GM12878 (cell line): ENCODE results near the gene PTGDR2. TPM values are rescaled to one million over a fixed set of nuclear protein-coding genes. Genes with fewer than 3 reads are reported as not detected.
A peak's percentile ranks its signal among the peaks of the same experiment; 100 is the strongest.

Source experiments
- ATAC-seq: fragments of 200-7000 bp; cut with Tn5 transposase; 3 replicates; pipeline ENCODE4 v1.9.1; 2020; ENCODE audit warnings: mild to moderate bottlenecking, moderate library complexity
- BruUV-seq: library from RNA; stranded (reverse); fragments of 400-500 nt; replicated peaks from 2 replicates; lab custom pipeline; 2021; lab: Mats Ljungman, UMichigan
- CTCF ChIA-PET: fragments of 300-600 bp; sonication (Branson Sonifier 250); formaldehyde crosslinking; extraction: SDS; loops from one replicate; lab custom pipeline; 2021; ENCODE audit warnings: inconsistent platforms; lab: Yijun Ruan, JAX
- POLR2A ChIA-PET: fragments of 350-600 bp; formaldehyde crosslinking; extraction: SDS; loops from one replicate; lab custom pipeline; 2021; ENCODE audit warnings: inconsistent platforms; lab: Charles Lee
- RAD21 ChIA-PET: fragments of 300-600 bp; sonication (Branson Sonifier 250); formaldehyde crosslinking; loops from one replicate; lab custom pipeline; 2023; ENCODE audit warnings: antibody characterized with exemption; ENCODE audit not compliant: unreplicated experiment; lab: Charles Lee
- SMC1A ChIA-PET: fragments of 300-600 bp; sonication (Branson Sonifier 250); formaldehyde crosslinking; loops from one replicate; lab custom pipeline; 2023; ENCODE audit not compliant: unreplicated experiment, uncharacterized antibody; lab: Charles Lee
- DNase-seq: peaks from one replicate; pipeline ENCODE4 v3.0.0-alpha.2; 2011; ENCODE audit warnings: low read depth, low spot score
- FAIRE-seq: peaks from 3 replicates; lab custom pipeline; 2011; peaks lifted over from hg19 to GRCh38; lab: Jason Lieb, UNC
- H2AFZ ChIP-seq: 2 replicates; pipeline ENCODE4 v1.6.0; 2011; ENCODE audit warnings: low read depth, low read length, control low read depth; ENCODE audit not compliant: control insufficient read depth
- H3K27ac ChIP-seq: 2 replicates; pipeline ENCODE4 v1.5.1; 2011; ENCODE audit warnings: control low read depth; ENCODE audit not compliant: control insufficient read depth, insufficient read depth
- H3K27me3 ChIP-seq, 2 experiments: replicated peaks in 1 of 2; 2 replicates each; pipeline versions ENCODE4 v1.6.0 to v1.6.1; 2011; ENCODE audit warnings: low read length in 1 of 2; ENCODE audit not compliant: control insufficient read depth in 2 of 2, insufficient read depth in 2 of 2
- H3K36me3 ChIP-seq, 2 experiments: 2 replicates each; pipeline ENCODE4 v1.5.1; 2011; ENCODE audit warnings: low read length in 1 of 2; ENCODE audit not compliant: control insufficient read depth in 2 of 2, insufficient read depth in 2 of 2
- H3K4me1 ChIP-seq: 2 replicates; pipeline ENCODE4 v1.6.1; 2011; ENCODE audit warnings: mild to moderate bottlenecking, low read length, moderate library complexity, mixed read lengths; ENCODE audit not compliant: control insufficient read depth, insufficient read depth
- H3K4me2 ChIP-seq: 2 replicates; pipeline ENCODE4 v1.6.0; 2011; ENCODE audit warnings: control low read depth; ENCODE audit not compliant: control insufficient read depth, insufficient read depth
- H3K4me3 ChIP-seq: fragments of 200-600 bp; sonication (generic); 2 replicates; pipeline ENCODE4 v1.5.1; 2016
- H3K79me2 ChIP-seq: 2 replicates; pipeline ENCODE4 v1.6.0; 2011; ENCODE audit warnings: low read length; ENCODE audit not compliant: control insufficient read depth, insufficient read depth
- H3K9ac ChIP-seq: 2 replicates; pipeline ENCODE4 v1.8.0; 2011; ENCODE audit warnings: low read length, control low read depth, mixed read lengths; ENCODE audit not compliant: control insufficient read depth, insufficient read depth
- H3K9me3 ChIP-seq: replicated peaks from 3 replicates; pipeline ENCODE4 v1.5.1; 2011; ENCODE audit warnings: mild to moderate bottlenecking, low read length; ENCODE audit not compliant: control insufficient read depth, insufficient read depth
- H4K20me1 ChIP-seq: 2 replicates; pipeline ENCODE4 v1.6.0; 2011; ENCODE audit not compliant: control insufficient read depth, insufficient read depth
- ASH2L ChIP-seq: fragments of 300-600, 200-600 bp; sonication (generic); IDR thresholded peaks from 2 replicates; pipeline ENCODE4 v1.6.1; 2017; ENCODE audit warnings: low read depth, mild to moderate bottlenecking, borderline replicate concordance
- BACH1 ChIP-seq: fragments of 450-650 bp; IDR thresholded peaks from 2 replicates; pipeline ENCODE4 v1.6.1; 2017; ENCODE audit warnings: mild to moderate bottlenecking, borderline replicate concordance
- BCLAF1 ChIP-seq: fragments of 450-650 bp; IDR thresholded peaks from 2 replicates; pipeline ENCODE4 v1.6.1; 2017; ENCODE audit warnings: antibody characterized with exemption, mild to moderate bottlenecking, moderate library complexity
- ESRRA ChIP-seq: IDR thresholded peaks from 2 replicates; pipeline ENCODE4 v1.6.1; 2012; ENCODE audit warnings: mild to moderate bottlenecking, low read length, improper control_type of control experiment
- ETV6 ChIP-seq, 2 experiments: fragments of 450-650 bp in 1 of 2; IDR thresholded peaks in 1 of 2; conservative IDR thresholded peaks in 1 of 2; 2 replicates each; pipeline ENCODE4 v1.6.1; 2014; ENCODE audit warnings: antibody characterized with exemption in 1 of 2, borderline replicate concordance in 1 of 2, low read depth in 1 of 2, mild to moderate bottlenecking in 1 of 2, moderate library complexity in 1 of 2
- HDAC2 ChIP-seq: fragments of 200-600 bp; sonication (generic); IDR thresholded peaks from 2 replicates; pipeline ENCODE4 v1.6.1; 2017
- IRF4 ChIP-seq: IDR thresholded peaks from 2 replicates; pipeline ENCODE4 v1.6.1; 2011; ENCODE audit warnings: low read depth, low read length
- NFXL1 ChIP-seq: fragments of 450-650 bp; IDR thresholded peaks from 2 replicates; pipeline ENCODE4 v1.6.1; 2017; ENCODE audit warnings: antibody characterized with exemption, mild to moderate bottlenecking, borderline replicate concordance
- SMARCA5 ChIP-seq: fragments of 450-650 bp; IDR thresholded peaks from 2 replicates; pipeline ENCODE4 v1.6.1; 2017; ENCODE audit warnings: mild to moderate bottlenecking
- SPI1 ChIP-seq: IDR thresholded peaks from 2 replicates; pipeline ENCODE4 v1.6.1; 2011; ENCODE audit warnings: low read depth, mild to moderate bottlenecking, low read length, moderate library complexity, borderline replicate concordance; ENCODE audit not compliant: insufficient read depth
- STAT3 ChIP-seq: IDR thresholded peaks from 2 replicates; pipeline ENCODE4 v1.6.1; 2011; ENCODE audit warnings: low read depth, low read length, improper control_type of control experiment
- WGBS: methylation state at CpG from one replicate; pipeline ENCODE4 v1.1.6; 2016; ENCODE audit warnings: low lambda C conversion rate; ENCODE audit not compliant: insufficient replicate concordance, insufficient coverage; ENCODE audit errors: missing lambda C conversion rate; 5-methylcytosine and 5-hydroxymethylcytosine counted together
- in situ Hi-C: fragments of 300-500 bp; cut with MboI; formaldehyde crosslinking; loops from 9 replicates; pipeline ENCODE4 v1.14.3; 2018; ENCODE audit warnings: mixed read lengths
- intact Hi-C: fragments of 100-400 bp; cut with micrococcal nuclease; formaldehyde crosslinking; loops from one replicate; pipeline ENCODE4 v1.14.2; 2022; ENCODE audit not compliant: unreplicated experiment
- polyA plus RNA-seq, 11 experiments: library from polyadenylated mRNA; depleted of rRNA in 4 of 11; unstranded in 6 of 11; stranded (reverse) in 5 of 11; fragments of >200 nt; fragmentation: Nextera tagmentation in 4 of 11; fragmentation: Illumina TruSeq in 1 of 11; extraction: Ambion mirVana in 4 of 11; extraction: Trizol in 1 of 11; gene quantifications; 1 replicate in 1 of 11; 2 replicates in 10 of 11; pipeline versions ENCODE4 v1.2.1 to v1.2.3, GENCODE V29; 2011 to 2016; ENCODE audit warnings: inconsistent platforms in 2 of 11, missing spikeins in 2 of 11, low read depth in 1 of 11
- total RNA-seq, 4 experiments: library from RNA; depleted of rRNA in 3 of 4; stranded (reverse); fragments of >200 nt in 3 of 4; fragmentation: Illumina TruSeq in 1 of 4; extraction: Trizol in 1 of 4; gene quantifications; 2 replicates each; pipeline versions ENCODE4 v1.2.1 to v1.2.3, GENCODE V29; 2013 to 2021
- TF ChIP-seq, protein P1 (sequence below), 3 experiments: IDR thresholded peaks in 2 of 3; conservative IDR thresholded peaks in 1 of 3; 2 replicates each; pipeline ENCODE4 v1.5.1; 2011; ENCODE audit warnings: low read depth in 3 of 3, low read length in 3 of 3, mild to moderate bottlenecking in 3 of 3, control low read depth in 2 of 3, moderate library complexity in 2 of 3, inconsistent platforms in 1 of 3, mixed read lengths in 1 of 3; ENCODE audit not compliant: control insufficient read depth in 2 of 3, insufficient read depth in 1 of 3; ENCODE audit errors: extremely low read depth in 1 of 3

PTGDR2 gene
- total and polyA plus RNA-seq, 10 of the 15 experiments (the other 5 are each of a cell fraction or from before 2014, with no cell fraction given), result 0.01 to 0.28 (median 0.15) TPM; not detected in 6

GRCh38 chr11:60836866-60837515, 18.8 kb downstream of the PTGDR2 start (continued):
- TF ChIP-seq BACH1 (no peak), NFXL1 (no peak), HDAC2 (no peak), BCLAF1 (no peak), SMARCA5 (no peak), STAT3 (no peak), IRF4 (no peak)

GRCh38 chr11:60835534-60835846, 20.3 kb downstream of the PTGDR2 start:
- no peaks in the 10 kb centered on the region for H3K36me3 ChIP-seq
- in situ Hi-C loops (loop anchor here (5.0 kb wide), 2 partner anchors 62 to 347 kb away; no protein-coding TSS in a partner anchor), intact Hi-C loops (no loop called here)
- POLR2A ChIA-PET, result no interaction called here
- SMC1A ChIA-PET, result no interaction called here
- RAD21 ChIA-PET, result no interaction called here
- TF ChIP-seq ASH2L (no peak), ESRRA (no peak), SPI1 (0 out of 2 replicates have a peak, but pooled peaks have one; percentile 9), ETV6 (conservative IDR thresholded peaks at IDR 0.05 in 1 of 2, IDR thresholded peaks at IDR 0.05 in 1 of 2; ENCODE audit: borderline replicate concordance in 1 of 2, low read depth in 1 of 2) (peak in 1 of 2 experiments; percentile 70; a peak in 1 of 4 replicates)
- TF ChIP-seq, protein P1, sequence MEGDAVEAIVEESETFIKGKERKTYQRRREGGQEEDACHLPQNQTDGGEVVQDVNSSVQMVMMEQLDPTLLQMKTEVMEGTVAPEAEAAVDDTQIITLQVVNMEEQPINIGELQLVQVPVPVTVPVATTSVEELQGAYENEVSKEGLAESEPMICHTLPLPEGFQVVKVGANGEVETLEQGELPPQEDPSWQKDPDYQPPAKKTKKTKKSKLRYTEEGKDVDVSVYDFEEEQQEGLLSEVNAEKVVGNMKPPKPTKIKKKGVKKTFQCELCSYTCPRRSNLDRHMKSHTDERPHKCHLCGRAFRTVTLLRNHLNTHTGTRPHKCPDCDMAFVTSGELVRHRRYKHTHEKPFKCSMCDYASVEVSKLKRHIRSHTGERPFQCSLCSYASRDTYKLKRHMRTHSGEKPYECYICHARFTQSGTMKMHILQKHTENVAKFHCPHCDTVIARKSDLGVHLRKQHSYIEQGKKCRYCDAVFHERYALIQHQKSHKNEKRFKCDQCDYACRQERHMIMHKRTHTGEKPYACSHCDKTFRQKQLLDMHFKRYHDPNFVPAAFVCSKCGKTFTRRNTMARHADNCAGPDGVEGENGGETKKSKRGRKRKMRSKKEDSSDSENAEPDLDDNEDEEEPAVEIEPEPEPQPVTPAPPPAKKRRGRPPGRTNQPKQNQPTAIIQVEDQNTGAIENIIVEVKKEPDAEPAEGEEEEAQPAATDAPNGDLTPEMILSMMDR (IDR thresholded peaks at IDR 0.05 in 2 of 3, conservative IDR thresholded peaks at IDR 0.05 in 1 of 3; ENCODE audit: control insufficient read depth in 2 of 3, extremely low read depth in 1 of 3, insufficient read depth in 1 of 3, low read depth in 3 of 3, low read length in 3 of 3), result no peak
- WGBS, result 15% methylated on average over 3 of the region's 3 CpGs
- no TSS peak for BruUV-seq
- no peaks in the 10 kb centered on the region for H4K20me1 ChIP-seq
- H2AFZ ChIP-seq, result no peak overlapping the region
- H3K27ac ChIP-seq, result no peak overlapping the region
- no peak for FAIRE-seq
- CTCF ChIA-PET, result interaction anchor here (1.0 to 1.5 kb wide), 2 partner anchors 52 to 62 kb away, joined by 3 to 5 read pairs; no protein-coding TSS in a partner anchor
- no peak for ATAC-seq
- H3K4me1 ChIP-seq, result no peaks in the 10 kb centered on the region; the same call in 1 of the 2 replicates
- H3K27me3 ChIP-seq, result no peaks in the 10 kb centered on the region
- H3K9ac ChIP-seq, result no peak overlapping the region
- no peak for DNase-seq
- H3K79me2 ChIP-seq, result no peaks in the 10 kb centered on the region
- no peak overlapping the region for H3K4me3 ChIP-seq
- H3K4me2 ChIP-seq, result no peak overlapping the region
- no peaks in the 10 kb centered on the region for H3K9me3 ChIP-seq
